NCI-H2171 (cell line): ENCODE results near the gene RGL4.

Experiments
- DNase-seq: peaks from one replicate; lab custom pipeline; 2025; lab: John Stamatoyannopoulos, UW

Gene RGL4

DNA sequence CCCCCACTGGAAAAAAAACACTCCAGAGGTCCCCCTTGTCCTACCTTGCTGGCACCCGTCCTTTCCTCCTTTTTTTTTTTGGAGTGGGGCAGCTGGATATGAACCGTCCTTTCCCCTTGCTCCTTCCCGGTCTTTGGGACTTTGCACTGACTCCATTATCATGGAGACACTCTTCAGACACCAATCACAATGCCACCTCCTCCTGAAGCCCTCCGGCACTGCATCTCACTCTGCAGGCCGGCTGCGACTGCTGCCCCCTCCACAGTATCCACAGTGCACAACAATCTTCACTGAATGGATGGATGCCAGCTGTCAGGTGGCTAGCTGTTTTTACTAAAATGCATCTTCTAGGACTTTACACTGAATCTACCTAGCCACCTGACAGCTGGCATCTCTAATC, 12.7 kb upstream of the RGL4 start:
- no peak for DNase-seq

DNA sequence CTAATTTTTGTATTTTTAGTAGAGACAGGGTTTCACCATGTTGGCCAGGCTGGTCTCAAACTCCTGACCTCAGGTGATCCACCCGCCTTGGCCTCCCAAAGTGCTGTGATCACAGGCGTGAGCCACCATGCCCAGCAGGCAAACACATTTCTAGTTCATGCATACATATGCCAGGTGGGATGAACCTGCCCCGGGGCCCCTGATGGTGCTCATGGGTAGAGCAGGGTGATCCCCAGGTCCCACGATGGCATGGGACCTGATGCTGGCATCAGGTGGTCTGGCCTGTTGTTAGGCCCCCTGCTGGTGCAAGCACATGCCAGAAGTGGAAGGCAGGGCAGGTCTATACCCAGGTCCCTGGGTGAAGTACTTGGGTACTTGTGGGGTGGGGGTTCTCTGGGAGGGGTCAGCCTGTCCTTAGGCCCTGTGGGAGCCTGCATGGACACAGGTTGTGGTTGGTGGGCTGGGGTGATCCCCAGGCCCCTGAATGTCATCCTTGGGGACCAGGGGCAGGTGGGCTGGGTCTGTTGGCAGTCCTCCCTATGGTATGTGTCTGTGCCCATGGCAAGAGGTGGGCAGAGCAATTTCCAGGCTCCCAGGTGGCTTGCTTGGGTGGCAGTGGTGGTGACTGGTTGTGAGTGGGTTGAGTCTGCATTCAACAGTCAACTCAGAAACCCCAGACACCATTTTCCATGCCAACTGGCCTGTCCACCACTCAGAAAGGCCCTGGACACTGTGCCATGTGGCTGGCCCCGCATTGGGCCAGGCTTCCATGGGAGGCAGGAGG, 9.6 kb upstream of the RGL4 start:
- DNase-seq = no peak

DNA sequence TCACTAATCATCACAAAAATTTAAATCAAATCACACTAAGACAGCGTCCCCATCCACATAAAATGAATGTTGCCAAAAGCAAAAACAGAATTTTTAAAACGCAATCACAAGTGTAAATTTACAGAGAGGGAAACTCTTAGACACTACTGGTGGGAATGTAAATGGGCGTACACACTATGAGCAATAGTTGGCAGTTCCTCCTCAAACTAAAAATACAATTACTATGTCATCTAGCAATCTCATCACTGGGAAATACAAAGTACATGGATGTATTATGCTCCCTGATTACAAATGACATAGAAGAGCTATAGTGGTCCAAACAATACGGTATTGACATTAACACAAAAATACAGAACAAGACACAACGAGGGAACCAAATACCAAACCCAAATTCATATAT, 8.7 kb upstream of the RGL4 start:
- no peak for DNase-seq

DNA sequence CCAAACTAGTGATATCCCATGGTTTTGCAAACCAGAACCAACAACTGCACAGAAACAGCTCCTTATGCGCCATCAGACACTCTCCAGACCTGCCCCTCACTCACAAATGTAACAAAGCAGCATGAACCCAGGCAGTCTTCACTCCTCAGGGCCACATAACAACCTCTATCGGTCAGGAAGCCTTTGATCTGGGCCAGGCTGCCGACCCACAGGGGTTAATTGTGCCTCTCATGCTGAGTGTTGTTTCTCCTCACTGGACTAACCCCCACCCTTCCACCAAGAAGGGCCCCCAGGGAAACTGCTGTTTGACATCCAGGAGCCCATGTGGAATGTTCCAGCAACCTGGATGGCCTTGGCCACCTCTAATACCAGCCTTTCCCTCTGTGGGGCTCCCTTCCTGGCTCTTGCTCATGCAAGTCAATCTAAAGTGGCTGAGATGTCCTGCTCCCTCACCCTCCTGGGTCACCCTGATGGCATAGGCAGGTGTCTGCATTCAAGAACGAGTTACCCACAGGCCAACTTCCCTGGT, 7.9 kb upstream of the RGL4 start:
- DNase-seq = no peak

DNA sequence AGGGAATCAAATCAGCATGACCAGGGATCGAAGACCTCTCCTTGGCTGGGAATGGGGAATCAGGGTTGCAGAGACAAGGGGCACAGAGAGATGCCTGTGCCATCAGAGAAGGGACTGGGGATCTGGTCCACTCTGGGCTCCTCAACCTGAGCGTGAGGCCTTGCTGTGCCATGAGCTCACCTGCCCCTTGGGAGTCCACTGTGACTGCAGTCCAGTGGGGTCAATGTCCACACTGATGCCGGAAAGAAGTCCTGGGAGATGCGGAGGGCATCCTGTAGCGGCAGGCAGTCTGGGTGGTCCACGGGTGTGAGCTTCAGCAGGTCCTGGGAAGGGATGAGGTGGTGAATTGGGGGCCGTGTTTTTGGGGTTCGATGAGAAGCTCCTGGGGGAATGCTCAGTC, 7.3 kb upstream of the RGL4 start:
- DNase-seq = no peak

DNA sequence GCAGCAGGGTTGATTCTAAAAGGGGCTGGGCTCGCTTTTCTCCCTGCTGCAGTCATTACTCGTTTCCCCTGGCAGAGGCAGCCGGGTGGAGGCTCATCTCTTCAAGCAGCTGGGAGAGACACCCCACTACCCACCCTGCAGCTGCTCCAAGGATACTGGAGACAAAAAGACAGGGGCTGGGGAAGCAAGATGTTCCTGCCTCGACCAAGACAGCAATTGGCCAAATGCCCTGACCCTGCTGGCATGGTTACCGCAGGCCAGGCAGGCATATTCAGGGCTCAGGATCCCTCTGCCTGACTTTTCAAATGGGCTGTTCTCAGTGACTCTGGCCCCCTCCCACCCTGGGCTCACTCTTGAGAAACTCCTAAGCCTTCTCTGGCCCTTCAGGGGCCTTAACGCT, 6.8 kb upstream of the RGL4 start:
- no peak for DNase-seq

DNA sequence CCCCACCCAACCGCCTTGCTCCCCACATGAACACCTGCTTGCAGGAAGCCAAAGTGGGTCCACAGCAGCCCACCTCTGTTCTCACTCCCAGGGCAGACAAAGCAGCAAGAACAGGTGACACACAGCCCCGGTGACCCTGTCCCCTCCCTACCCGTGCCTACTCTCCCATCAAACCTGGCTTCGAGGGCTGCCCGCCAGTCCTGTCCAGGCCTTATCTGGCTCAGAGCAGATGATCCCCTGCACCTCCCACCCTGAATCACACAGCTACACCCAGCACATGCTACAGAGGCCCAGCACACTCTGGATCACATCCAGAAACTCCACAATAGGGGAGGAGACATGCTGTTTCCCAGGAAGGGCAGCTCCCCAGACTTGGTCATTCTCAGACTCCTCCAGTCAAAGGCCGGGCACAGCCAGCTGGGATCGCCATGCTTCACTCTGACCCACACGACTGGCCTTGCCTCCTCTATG, 6.2 kb upstream of the RGL4 start:
- no peak for DNase-seq

DNA sequence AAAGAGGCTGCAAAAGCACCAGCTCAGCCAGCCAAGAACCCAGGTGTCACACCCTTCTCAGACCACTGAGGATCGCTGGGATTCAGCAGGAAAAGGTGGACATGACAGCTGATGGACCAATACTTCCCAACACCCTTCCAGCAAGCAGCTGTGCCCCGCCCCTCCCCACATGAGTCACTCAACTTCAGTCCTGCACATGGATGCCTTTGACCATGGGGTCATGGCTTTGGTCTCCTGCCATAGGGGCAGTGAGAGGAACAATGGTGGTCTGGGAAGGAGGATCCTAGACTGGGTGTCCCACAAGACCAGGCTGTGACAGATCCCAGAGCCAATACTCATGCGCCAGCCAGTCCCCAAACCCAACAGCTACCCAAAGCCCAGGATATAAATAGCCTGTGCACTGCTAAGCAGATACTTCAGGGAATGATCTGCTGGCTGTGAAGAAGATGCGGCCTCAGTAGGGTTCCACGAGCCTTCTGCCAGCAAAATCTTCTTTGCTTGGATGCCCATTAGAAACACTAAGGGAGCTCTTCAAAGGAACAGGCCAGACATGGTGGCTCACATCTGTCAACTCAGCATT, 5.5 kb upstream of the RGL4 start:
- no peak for DNase-seq

DNA sequence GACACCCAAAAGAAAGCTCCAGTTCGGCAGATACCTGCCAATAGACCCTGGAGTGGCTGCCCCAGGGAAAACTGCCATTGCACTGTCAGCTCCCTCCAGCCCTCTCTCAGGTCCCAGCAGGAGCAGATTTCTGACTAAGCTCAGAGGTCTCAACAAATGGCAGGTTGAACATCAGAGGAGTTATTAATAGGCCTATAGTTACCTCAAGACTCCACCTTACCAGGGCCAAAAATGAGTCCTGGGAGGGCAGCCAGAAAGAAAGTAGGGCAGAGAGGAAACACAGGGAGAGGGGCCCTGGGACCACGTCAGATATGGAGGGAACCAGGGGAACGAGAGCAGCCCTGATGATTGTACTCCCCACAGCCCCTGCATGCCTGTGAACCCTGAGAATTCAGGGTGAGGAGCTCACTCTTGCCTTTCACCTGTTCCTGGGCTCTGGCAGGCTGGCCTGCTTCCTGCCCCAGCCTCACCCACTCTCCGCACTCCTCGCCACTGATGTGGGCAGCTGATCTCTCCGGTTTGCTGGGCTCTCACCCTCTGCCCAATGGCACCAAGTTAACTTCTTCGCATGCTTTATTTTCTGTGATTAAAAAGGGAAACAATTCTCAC, 4.3 kb upstream of the RGL4 start:
- DNase-seq = no peak

DNA sequence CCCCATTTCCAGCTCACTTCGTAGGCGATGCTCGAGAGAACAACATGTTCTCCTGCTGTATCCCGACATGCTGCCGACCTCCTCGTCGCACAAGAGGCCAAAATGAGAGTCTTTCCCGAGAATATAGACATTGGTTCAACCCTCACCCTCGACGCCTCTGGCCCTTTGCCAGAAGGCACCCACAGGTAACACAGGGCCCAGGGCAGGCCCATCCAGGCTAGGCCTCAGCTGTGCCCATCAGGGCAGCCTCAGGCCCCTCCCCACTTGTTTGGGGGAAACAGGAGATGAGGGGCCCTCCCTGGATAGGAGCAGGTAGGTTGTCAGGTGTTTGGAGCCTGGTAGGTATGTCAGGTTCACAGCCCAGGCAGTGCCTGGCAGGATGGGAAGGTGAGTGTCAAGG, 2.7 kb upstream of the RGL4 start:
- no peak for DNase-seq

DNA sequence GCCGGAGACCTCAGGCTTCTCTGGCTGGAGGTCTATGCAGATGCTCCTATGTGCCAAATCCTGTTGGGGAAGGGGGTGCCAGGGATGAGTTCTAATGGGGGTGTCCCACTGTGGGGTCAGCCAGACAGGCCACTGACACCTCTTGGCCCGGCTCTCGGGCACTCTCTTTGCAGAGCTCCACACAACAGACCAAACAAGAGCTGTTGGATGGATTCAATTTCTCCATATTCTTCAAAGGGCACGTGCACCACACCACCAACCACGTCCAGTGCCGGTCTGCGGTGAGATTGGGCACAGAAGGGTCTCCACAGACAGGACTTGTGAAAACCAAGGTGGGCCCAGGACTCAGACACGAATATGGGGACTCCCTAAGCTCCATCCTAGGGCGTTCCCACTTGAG, 2.2 kb upstream of the RGL4 start:
- DNase-seq = no peak

DNA sequence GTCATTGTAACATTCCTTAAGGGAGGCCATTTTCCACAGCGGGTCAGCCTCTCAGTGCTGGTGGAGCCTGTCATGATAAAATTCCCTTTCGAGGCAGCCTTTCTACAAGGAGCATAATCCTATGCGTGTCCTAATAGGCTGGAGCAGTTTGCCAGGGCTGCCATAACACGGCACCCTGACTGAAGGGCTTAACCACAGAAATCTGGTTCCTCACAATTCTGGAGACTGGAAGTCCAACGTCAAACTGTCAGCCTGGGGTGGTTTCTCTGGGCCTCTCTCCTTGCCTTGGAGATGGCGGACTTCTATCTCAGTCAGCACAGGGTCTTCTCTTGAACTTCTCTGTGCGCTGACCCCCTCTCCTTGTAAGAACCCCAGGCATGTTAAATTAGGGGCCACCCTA, 1.4 kb upstream of the RGL4 start:
- DNase-seq = no peak

DNA sequence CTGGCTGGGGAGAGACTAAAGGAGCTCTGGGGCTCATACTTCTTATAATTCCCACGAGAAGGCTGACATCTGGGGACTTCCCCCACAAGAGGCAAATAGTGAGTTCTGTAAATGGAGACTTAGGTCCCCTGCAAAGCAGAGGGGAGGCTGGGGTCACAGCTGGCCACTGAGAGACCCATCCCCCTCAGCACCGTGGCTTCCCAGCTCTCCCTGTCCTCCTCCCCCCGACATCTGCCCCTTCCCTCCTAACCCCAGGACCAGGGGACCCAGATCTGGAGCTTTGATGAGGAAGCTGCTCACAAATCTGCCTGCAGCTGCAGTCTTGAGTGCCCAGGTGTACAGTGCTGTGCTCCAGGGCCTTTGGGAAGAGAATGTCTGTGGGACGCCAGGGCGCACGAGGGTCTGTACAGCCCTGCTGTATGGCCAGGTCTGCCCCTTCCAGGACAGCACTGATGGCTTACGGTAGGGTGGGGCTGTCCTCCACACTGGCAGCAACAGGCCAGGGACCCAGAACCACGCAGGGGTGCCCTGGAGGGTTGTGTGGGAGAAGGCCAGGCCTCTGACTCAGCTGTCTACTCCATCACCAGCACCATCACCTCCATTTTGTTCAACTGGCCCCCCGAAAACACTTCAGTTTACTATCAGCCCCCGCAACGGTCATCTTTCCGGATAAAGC, 1.1 kb downstream of the RGL4 start:
- no peak for DNase-seq

DNA sequence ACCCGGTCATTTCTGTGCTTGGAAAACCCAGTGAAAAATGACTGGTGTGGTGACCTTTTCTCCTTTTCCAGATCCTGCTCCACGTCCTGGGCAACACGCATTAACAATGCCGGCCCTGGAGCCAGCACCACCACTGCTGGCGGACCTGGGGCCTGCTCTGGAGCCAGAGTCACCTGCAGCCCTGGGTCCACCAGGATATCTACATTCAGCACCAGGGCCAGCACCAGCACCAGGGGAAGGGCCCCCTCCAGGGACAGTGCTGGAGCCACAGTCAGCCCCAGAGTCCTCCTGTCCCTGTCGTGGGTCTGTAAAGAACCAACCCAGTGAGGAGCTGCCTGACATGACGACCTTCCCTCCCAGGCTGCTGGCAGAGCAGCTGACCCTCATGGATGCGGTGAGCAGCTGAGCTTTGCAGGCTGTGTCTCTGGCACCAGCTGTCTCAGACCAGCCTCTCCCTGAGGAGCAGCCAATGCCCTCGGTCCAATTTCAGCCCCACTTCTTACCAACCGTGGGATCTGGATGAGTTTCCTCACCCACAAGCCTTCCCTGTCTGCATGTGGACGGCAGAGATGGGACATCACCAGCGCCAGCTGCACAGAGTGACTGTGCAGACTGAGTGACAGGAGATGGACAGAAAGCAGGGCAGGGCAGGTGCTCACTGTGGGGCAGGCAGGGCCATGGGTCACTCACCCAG, 1.9 kb downstream of the RGL4 start:
- no peak for DNase-seq

DNA sequence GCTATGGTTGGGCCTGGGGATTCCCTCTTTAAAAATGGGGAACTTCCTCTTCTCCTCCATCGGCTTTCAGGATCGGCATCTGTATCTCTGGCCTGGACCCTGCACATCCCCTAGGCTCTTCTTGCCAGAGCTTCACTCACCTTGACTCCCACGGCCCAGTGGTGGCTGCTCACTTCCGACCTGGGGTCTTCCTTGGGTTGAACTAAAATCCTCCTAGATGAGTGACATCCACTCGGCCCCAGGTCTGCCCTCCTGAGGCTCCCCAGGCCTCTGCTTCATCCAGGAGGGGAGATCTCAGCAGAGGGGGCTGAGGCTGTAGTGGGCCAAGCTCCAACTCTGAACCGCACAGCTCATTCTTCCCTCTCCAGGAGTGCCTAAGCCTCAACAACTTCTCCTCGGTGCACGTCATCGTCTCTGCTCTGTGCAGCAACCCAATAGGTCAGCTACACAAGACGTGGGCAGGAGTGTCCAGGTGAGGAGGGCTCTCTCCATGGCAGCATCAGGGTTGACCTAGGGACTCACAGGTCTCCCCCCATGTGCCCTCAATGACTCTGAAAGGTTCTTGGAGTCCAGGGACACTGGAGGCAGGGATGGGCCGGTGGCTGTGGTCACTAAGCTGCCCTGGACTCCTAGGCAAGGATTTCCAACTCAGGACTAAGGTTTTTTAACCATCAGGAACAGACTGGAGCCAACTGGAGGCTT, 3.3 kb downstream of the RGL4 start:
- DNase-seq = no peak

DNA sequence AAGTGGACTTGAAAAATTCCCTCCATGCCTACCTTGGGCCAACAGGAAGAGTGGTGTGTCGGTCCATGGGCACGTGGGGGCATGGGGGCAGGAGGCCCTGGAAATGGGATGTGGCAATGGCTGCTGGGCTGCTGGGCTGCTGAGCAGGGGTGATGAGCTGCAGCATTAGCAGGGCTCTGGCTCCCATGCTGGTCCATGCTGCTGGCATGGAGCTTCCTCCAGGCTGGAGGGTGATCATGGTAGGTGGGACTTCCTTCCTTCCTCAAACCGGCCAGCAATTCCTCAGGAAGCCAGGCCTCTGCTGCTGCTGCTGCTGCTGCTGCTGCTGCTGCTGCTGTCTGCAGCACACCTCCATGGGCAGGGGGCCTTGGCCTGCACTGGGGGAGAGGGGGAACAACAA, 4.3 kb downstream of the RGL4 start:
- DNase-seq = no peak

DNA sequence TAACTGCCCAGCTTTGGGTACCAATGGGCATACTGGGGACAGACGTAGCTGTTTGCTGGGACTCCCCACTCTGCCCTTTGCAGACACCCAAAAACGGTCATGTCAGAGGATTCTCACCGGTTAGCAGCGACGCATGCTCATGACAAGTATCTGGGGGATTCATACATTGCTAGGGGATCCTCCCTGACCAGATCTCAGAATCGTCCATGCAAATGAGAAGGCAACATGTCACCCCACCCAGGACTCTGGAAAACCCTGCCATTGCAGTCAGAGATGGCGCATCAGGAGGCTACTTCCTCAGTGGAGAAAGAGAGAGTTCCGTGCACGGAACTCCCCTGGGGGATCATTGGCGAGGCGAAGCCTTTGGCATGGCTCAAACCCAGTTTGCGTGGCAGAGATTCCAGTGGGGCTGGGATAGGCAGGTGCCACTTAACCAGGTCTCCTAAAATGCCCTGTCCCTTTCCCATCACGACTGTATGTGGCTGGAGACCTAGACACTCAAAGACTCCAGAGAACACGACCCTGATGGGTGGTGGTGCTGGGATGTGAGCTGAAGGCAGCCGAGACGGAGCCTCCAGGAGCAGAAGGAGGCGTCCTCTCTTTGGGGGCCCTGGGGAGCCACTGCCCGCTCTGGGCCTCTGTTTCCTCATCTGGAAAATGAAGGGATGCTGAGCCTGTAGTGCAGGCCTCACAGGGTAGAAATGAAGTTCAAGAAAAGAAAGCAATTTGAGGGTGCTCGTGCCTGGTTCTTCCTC, 4.9 kb downstream of the RGL4 start:
- DNase-seq = no peak

DNA sequence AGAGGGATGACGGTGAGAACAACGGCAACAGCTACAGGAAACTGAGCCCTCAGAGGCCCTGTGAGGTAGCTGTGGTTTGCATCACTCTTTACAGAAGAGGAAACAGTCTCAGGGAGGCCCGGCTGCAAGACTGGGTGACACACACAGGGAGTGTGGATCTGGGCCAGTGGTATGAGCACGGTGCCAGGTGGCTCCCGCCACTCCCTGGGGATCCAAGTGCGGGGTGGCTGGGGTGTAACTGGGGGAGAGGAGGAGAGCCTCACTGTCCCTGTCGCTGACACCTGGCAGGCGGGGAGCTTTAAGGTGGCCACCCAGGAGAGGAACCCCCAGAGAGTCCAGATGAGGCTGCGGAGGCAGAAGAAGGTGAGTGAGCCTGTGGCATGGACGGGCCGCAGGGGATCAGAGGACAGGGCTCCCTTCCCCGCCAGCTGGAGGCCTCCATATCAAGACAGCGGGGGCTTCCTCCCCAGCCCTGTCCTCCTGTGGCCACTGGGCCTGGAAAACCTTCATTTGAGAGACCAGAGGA, 5.6 kb downstream of the RGL4 start:
- DNase-seq = no peak

DNA sequence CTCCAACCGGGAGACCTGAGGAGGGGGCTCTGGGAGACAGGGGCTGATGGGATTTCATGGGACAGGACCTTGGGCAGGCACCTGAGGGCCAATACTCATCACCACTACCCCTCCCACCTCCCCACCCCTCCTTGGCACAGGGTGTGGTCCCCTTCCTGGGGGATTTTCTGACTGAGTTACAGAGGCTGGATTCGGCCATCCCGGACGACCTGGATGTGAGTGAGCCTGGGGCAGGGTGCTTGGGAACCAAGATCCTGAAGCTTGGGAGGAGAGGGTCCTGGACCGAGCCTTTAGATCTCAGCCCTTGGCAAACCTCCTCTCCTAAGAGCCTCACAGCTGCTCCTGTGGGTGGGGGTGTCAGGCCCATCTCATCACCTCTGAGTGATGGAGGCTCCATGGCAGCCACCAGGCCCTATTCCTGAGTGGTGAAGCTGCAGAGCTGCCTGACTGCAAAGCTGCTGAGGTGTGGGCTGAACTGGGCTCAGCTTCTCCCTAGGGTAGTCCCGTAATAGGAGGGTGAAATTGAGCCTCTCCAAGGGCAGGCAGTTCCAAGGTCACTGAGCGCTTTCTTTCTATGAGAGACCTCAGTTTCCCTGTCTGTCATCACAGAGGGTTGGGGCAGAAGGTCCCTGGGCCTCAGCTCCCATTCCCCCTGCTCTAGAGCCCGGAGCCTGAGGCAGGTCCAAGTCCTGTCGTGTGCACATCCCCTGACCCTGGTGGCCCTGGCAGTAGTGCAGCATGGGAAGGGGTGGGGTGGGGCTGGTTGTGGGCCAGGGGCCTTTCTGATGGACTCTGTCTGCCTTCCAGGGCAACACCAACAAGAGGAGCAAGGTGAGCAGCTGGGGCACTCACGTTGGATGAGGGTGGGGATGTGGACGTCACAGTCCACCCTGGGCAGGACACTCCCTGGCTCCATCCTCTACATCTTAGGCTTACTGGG, 6.5 kb downstream of the RGL4 start:
- no peak for DNase-seq
